Stomach smooth muscle (tissue), 2 donors: ENCODE measurements around the gene GMPS.
A peak's percentile ranks its signal among the peaks of the same experiment; 100 is the strongest.

Experiments used
- H3K27ac ChIP-seq: one replicate; pipeline ENCODE4 v1.7.0; 2013; ENCODE audit warnings: mild to moderate bottlenecking, low read length, inconsistent platforms
- H3K27me3 ChIP-seq, 2 donors: one replicate each; pipeline ENCODE4 v1.7.0; 2013; ENCODE audit warnings: low read length in 2 of 2; ENCODE audit not compliant: insufficient read depth in 2 of 2, control insufficient read depth in 1 of 2
- H3K36me3 ChIP-seq, 2 donors: one replicate each; pipeline ENCODE4 v1.7.0; 2013; ENCODE audit warnings: low read length in 2 of 2; ENCODE audit not compliant: control insufficient read depth in 2 of 2, insufficient read depth in 2 of 2
- H3K4me1 ChIP-seq: one replicate; pipeline ENCODE4 v1.7.0; 2013; ENCODE audit warnings: low read length; ENCODE audit not compliant: control insufficient read depth, insufficient read depth
- H3K4me3 ChIP-seq, 2 donors: one replicate each; pipeline ENCODE4 v1.7.0; 2013; ENCODE audit warnings: low read length in 2 of 2
- H3K9ac ChIP-seq, 2 donors: one replicate each; pipeline ENCODE4 v1.7.0; 2013; ENCODE audit warnings: low read length in 2 of 2, mild to moderate bottlenecking in 1 of 2
- H3K9me3 ChIP-seq, 2 donors: one replicate each; pipeline ENCODE4 v1.7.0; 2013; ENCODE audit warnings: low read length in 2 of 2; ENCODE audit not compliant: control insufficient read depth in 2 of 2
- donor health status: healthy.
- donor health status: Pancreatic carcinoma.

GMPS gene

DNA sequence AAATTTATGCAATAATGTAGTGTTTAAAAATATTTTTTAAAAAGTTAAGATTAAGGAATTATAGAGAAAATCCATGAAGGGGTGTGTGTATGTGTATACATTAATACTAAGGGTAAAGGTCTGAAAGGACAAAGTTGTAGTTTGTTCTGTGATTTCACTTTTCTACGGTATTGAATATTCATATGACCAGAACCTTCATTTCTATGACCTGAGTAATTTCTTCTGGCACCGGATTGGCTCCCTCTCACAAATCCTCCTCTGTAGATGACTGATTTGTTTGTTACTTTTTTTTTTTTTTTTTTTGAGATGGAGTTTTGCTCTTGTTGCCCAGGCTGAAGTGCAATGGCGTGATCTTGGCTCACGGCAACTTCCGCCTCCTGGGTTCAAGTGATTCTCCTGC, 20.9 kb downstream of the GMPS start:
- Histone ChIP-seq H3K27ac (no peak overlapping the region), H3K9ac (no peak overlapping the region), H3K9me3 (no peaks in the 10 kb centered on the region), H3K4me1 (no peaks in the 10 kb centered on the region), H3K4me3 (no peak overlapping the region), H3K36me3 (no peaks in the 10 kb centered on the region), H3K27me3 (no peaks in the 10 kb centered on the region)

DNA sequence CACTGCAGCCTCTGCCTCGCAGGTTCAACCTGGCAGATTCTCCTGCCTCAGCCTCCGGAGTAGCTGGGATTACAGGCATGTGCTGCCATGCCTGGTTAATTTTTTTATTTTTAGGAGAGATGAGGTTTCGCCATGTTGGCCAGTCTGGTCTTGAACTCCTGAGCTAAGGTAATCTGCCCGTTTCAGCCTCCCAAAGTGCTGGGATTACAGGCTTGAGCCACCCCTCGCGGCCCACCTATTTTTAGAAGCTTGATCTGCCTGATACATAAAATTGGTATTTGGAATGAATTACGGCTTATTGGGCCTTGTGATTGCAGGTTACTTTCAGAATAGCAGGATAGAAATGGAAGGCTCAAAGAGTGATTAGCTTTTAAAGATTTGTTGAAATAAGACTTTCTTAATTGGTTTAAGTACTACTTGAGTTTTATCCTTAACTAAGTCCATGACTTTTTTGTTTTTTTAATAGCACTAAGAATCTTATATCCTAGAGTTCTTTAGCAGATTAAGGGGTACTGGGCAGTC, 25.0 kb downstream of the GMPS start:
- Histone ChIP-seq H3K36me3 (peaks cover 7 to 13% of the 10 kb centered on the region in 2 donors), H3K4me1 (no peaks in the 10 kb centered on the region), H3K27me3 (no peaks in the 10 kb centered on the region), H3K9me3 (no peaks in the 10 kb centered on the region), H3K27ac (no peak overlapping the region), H3K9ac (no peak overlapping the region), H3K4me3 (no peak overlapping the region)

DNA sequence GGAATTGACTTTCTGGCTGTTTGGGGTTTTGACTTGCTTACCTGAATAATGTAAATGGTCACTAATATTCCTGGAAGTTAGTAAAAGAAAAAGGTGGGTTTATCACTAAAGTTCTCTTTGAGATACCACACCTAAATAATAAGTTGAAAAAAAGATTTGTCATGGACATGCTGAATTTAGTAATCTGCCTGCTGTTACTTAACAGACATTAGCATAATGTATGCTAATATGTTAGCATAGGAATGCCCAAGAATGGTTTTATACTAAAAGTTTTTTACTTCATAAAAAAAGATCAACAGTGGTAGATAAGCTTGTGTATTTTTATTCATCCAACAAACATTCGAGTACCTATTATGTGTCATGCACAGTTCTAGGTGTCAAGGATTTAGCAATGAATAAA, 36.5 kb downstream of the GMPS start:
- Histone ChIP-seq H3K27me3 (no peaks in the 10 kb centered on the region), H3K27ac (no peak overlapping the region), H3K9ac (no peak overlapping the region), H3K36me3 (peaks cover 9 to 20% of the 10 kb centered on the region in 2 donors), H3K4me1 (no peaks in the 10 kb centered on the region), H3K9me3 (no peaks in the 10 kb centered on the region), H3K4me3 (no peak overlapping the region)

DNA sequence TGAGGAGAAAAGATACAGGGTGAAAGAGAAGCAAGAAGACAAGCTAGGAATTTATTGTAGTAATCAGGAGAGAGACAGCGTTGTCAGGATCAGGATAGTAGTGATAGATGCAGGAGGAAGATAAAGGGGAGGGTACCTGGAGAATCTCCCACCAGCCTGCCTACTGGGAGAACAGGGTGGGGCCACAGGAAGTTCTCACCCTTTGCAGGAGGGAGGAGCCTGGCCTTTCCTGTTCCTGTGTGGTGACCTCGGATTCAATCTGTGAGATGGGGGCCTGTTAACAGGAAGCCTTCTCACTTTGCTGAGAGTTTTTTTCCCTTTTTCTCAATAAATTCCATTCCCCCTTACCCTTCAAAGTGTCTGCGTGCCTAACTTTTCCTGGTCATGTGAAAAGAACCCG, 37.6 kb downstream of the GMPS start:
- H3K36me3 ChIP-seq = peaks cover 9 to 20% of the 10 kb centered on the region in 2 donors
- no peaks in the 10 kb centered on the region for H3K27me3 ChIP-seq

DNA sequence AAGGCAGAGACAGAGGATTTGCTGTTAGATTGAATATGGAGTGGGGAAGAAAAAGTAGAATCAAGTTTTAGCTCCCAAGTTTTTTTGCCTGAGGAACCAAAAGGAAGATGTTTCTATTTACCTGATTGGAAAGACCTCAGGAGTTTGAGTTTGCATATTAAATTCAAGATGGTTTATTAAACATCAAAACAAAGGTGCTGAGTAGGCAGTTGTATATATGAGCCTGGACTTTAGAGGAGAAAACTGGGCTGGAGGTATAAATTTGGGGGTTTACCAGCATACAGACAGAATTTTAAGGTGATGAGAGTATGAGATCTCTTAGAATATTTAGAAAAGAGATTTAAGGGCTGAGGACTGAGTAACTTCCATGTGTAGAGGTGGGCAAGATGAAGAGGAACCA, 38.2 kb downstream of the GMPS start:
- Histone ChIP-seq H3K9ac (no peak overlapping the region), H3K36me3 (peaks cover 9 to 20% of the 10 kb centered on the region in 2 donors), H3K27ac (no peak overlapping the region), H3K9me3 (no peaks in the 10 kb centered on the region), H3K4me1 (peaks cover 4% of the 10 kb centered on the region), H3K4me3 (no peak overlapping the region), H3K27me3 (no peaks in the 10 kb centered on the region)

More for the DNA sequence above, 37.6 kb downstream of the GMPS start:
- H3K4me1 ChIP-seq = peaks cover 4% of the 10 kb centered on the region
- H3K9me3 ChIP-seq = no peaks in the 10 kb centered on the region
- no peak overlapping the region for H3K9ac ChIP-seq
- no peak overlapping the region for H3K27ac ChIP-seq
- H3K4me3 ChIP-seq = no peak overlapping the region

DNA sequence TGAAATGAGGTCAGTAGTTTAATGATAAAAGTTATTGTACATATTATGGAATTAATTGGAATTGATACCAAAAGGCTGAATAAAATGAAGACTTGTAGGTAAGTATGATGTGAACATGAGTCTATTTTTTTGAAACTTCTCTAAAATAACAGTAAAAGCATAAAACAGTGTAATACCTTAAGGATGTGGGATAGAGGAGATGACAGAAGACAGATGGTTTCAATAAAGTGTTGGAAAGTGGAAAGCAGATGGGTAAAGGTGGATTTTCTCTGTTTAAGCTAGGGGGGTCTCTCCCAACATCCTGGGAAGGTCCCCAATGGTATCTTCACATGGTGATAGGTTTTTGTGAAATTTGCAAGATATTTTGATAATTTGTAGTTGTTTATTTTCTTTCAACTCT, 41.6 kb downstream of the GMPS start:
- Histone ChIP-seq H3K27ac (no peak overlapping the region), H3K27me3 (no peaks in the 10 kb centered on the region), H3K36me3 (peaks cover 14 to 18% of the 10 kb centered on the region in 2 donors), H3K9me3 (no peaks in the 10 kb centered on the region), H3K4me1 (peaks cover 4% of the 10 kb centered on the region), H3K4me3 (no peak overlapping the region), H3K9ac (no peak overlapping the region)

DNA sequence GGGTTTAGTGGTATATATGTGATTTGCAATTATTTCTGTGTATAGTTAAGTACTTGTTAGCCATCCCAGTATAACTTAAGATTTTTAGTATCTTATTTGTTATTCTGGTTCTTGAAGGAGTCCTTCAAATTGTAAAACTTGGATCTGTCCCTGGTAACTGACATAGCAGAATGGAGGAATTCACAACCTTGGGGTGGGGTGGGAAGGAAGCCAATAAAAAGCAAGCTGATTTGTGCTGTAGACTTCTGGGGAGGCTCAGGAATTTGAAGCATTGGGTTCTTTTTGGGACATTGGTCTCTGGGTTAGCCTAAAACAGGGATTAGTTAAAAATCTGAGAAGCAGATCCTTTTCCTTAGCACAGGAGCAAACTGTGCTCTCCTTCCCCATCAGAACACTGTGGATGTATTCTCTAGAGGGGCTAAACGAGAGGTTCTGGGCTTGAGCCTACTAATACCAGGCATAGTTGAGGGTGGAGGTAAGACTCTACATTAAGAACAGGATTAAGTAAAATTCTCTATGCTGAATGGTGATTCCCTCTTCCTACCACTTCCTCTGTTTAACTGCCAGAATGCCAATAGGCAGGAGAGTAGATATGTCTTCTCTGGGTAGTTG, 42.2 kb downstream of the GMPS start:
- Histone ChIP-seq H3K9me3 (no peaks in the 10 kb centered on the region), H3K27me3 (no peaks in the 10 kb centered on the region), H3K4me3 (no peak overlapping the region), H3K36me3 (peaks cover 14 to 19% of the 10 kb centered on the region in 2 donors), H3K9ac (no peak overlapping the region), H3K27ac (peak overlapping the region; percentile 24), H3K4me1 (peaks cover 4% of the 10 kb centered on the region)

DNA sequence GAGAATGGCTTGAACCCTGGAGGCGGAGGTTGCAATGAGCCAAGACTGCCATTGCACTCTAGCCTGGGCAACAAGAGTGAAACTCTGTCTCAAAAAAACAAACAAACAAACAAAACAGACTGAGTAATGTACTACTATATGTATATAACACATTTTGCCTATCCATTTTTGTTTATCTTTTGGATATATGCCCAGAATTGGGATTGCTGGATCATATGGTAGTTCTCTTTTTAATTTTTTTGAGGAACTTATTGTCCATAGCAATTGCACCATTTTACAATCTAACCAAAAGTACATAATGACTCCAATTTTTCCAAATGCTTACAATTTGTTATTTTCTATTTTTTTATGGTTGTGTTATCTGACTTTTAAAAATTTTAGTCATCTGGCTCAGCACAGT, 47.3 kb downstream of the GMPS start:
- Histone ChIP-seq H3K36me3 (peaks cover 12 to 21% of the 10 kb centered on the region in 2 donors), H3K9me3 (no peaks in the 10 kb centered on the region)

DNA sequence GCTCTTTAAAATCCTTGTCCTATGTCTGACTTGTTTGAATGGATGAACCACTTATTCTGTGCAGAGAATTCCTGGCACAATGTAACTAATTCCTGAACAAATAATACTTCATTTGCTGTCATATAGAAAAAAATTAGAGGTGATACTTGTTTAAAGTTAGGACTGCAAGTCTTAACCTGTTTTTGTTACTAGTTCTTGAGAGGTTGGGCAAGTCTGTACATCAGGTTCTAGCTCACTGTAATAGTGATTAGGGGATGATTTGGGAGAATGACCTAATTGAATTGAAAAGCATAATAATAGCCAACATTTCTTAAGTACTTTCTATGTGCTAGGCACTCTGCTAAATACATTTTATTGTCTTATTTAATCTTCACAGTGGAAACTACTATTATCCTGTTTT, 49.3 kb downstream of the GMPS start:
- no peaks in the 10 kb centered on the region for H3K9me3 ChIP-seq
- H3K27me3 ChIP-seq = no peaks in the 10 kb centered on the region
- no peak overlapping the region for H3K4me3 ChIP-seq
- no peak overlapping the region for H3K9ac ChIP-seq
- no peaks in the 10 kb centered on the region for H3K4me1 ChIP-seq
- H3K27ac ChIP-seq = no peak overlapping the region
- peaks cover 12 to 19% of the 10 kb centered on the region in 2 donors for H3K36me3 ChIP-seq

More for the DNA sequence above, 47.3 kb downstream of the GMPS start:
- H3K4me1 ChIP-seq = peaks cover 1% of the 10 kb centered on the region
- no peak overlapping the region for H3K9ac ChIP-seq
- no peak overlapping the region for H3K27ac ChIP-seq
- no peaks in the 10 kb centered on the region for H3K27me3 ChIP-seq
- H3K4me3 ChIP-seq = no peak overlapping the region

DNA sequence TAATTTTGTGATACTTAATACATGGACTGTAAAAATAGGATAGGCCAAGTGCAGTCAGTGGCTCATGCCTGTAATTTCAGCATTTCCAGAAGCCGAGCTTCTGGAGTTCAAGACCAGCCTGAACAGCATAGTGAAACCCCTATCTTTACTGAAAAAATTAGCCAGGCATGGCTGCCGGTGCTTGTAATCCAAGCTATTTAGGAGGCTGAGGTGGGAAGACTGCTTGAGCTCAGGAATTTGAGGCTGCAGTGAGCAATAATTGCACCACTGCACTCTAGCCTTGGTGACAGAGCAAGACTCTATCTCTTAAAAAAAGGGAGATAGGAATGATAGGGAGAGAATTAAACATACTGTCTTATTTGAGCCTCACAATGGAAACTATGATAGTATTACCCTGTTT, 51.0 kb downstream of the GMPS start:
- Histone ChIP-seq H3K4me1 (no peaks in the 10 kb centered on the region), H3K9me3 (no peaks in the 10 kb centered on the region), H3K27me3 (no peaks in the 10 kb centered on the region), H3K36me3 (peaks cover 10 to 22% of the 10 kb centered on the region in 2 donors), H3K4me3 (no peak overlapping the region), H3K9ac (no peak overlapping the region), H3K27ac (no peak overlapping the region)

DNA sequence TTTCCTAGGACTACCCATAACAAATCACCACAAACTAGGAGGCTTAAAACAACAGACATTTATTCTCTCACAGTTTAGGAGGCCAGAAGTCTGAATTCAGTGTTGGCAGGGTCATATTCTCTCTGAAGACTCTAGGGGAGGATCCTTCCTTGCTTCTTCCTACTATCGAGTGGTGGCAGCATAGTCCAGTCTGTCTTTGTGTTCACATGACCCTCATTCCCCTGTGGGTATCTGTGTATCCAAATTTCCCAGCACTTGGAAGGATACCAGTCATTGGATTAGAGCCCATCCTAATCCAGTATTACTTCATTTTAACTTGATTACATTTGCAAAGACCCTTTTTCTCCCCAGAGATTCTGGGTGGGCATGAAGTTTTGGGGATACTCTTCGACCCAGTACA, 63.8 kb downstream of the GMPS start:
- Histone ChIP-seq H3K9me3 (no peaks in the 10 kb centered on the region), H3K36me3 (peaks cover 27 to 29% of the 10 kb centered on the region in 2 donors), H3K27me3 (no peaks in the 10 kb centered on the region), H3K4me3 (no peak overlapping the region), H3K9ac (no peak overlapping the region), H3K27ac (no peak overlapping the region), H3K4me1 (no peaks in the 10 kb centered on the region)
